B cell (primary cell): ENCODE results near the gene HDAC7. TPM values are rescaled to one million over a fixed set of nuclear protein-coding genes. Genes with fewer than 3 reads are reported as not detected.

ENCODE experiments used
- ATAC-seq: fragments of 200-7000 bp; cut with Tn5 transposase; one replicate; pipeline ENCODE4 v1.10.0; 2021; ENCODE audit warnings: low read depth, mild to moderate bottlenecking, moderate number of reproducible peaks, moderate library complexity
- CTCF ChIA-PET: fragments of 350-600 bp; sonication (Branson Sonifier 250); formaldehyde crosslinking; loops from one replicate; lab custom pipeline; 2021; ENCODE audit warnings: antibody characterized with exemption, inconsistent platforms; lab: Charles Lee
- POLR2A ChIA-PET: fragments of 350-600 bp; sonication (Branson Sonifier 250); formaldehyde crosslinking; loops from one replicate; lab custom pipeline; 2021; ENCODE audit warnings: antibody characterized with exemption; lab: Charles Lee
- DNase-seq: peaks from one replicate; pipeline ENCODE4 v3.0.0; 2013
- H2AFZ ChIP-seq: 2 replicates; pipeline ENCODE4 v1.6.1; 2012; ENCODE audit warnings: mild to moderate bottlenecking, low read depth, low read length; ENCODE audit not compliant: insufficient read depth, poor library complexity, severe bottlenecking
- H3K27ac ChIP-seq, 2 donors: 1 replicate in 1 of 2; 2 replicates in 1 of 2; pipeline ENCODE4 v1.5.1; 2012 to 2013; ENCODE audit warnings: low read length in 2 of 2, mild to moderate bottlenecking in 2 of 2, moderate library complexity in 1 of 2
- H3K27me3 ChIP-seq, 4 experiments: fragments of 200-600 bp in 1 of 4; sonication (generic) in 1 of 4; replicated peaks in 1 of 4; 1 replicate in 2 of 4; 2 replicates in 2 of 4; pipeline versions ENCODE4 v1.6.1 to v1.7.0; 2013 to 2016; ENCODE audit warnings: low read length in 3 of 4, mild to moderate bottlenecking in 2 of 4, mixed read lengths in 1 of 4, moderate library complexity in 1 of 4; ENCODE audit not compliant: insufficient read depth in 4 of 4, control insufficient read depth in 3 of 4; ENCODE audit errors: control extremely low read depth in 1 of 4
- H3K36me3 ChIP-seq, 2 experiments: replicated peaks in 1 of 2; 1 replicate in 1 of 2; 2 replicates in 1 of 2; pipeline versions ENCODE4 v1.6.1 to v1.7.1; 2013; ENCODE audit warnings: low read length in 1 of 2; ENCODE audit not compliant: insufficient read depth in 2 of 2, control insufficient read depth in 1 of 2; ENCODE audit errors: control extremely low read depth in 1 of 2, extremely low read depth in 1 of 2
- H3K4me1 ChIP-seq, 2 donors: fragments of 200-600 bp in 1 of 2; sonication (generic) in 1 of 2; 1 replicate in 1 of 2; 2 replicates in 1 of 2; pipeline versions ENCODE4 v1.5.1 to v1.6.1; 2013 to 2017; ENCODE audit warnings: low read length in 2 of 2; ENCODE audit not compliant: control insufficient read depth in 2 of 2, insufficient read depth in 2 of 2
- H3K4me2 ChIP-seq: replicated peaks from 2 replicates; pipeline ENCODE3; 2012; ENCODE audit warnings: mild to moderate bottlenecking, low read depth, low read length; ENCODE audit not compliant: poor library complexity, severe bottlenecking
- H3K4me3 ChIP-seq, 5 experiments: fragments of 200-600 bp in 1 of 5; sonication (generic) in 1 of 5; 1 replicate in 3 of 5; 2 replicates in 2 of 5; pipeline versions ENCODE4 v1.5.1 to v1.7.0; 2011 to 2016; ENCODE audit warnings: low read length in 4 of 5, mild to moderate bottlenecking in 4 of 5, low read depth in 2 of 5, control low read depth in 1 of 5, moderate library complexity in 1 of 5; ENCODE audit not compliant: insufficient read depth in 1 of 5; ENCODE audit errors: control extremely low read depth in 1 of 5, extremely low read depth in 1 of 5
- H3K79me2 ChIP-seq: fragments of 200-600 bp; sonication (generic); one replicate; pipeline ENCODE4 v1.6.0; 2016; ENCODE audit warnings: low read length; ENCODE audit not compliant: control insufficient read depth, insufficient read depth
- H3K9ac ChIP-seq: fragments of 200-600 bp; sonication (generic); 2 replicates; pipeline ENCODE4 v1.6.1; 2017; ENCODE audit warnings: mild to moderate bottlenecking, low read length, moderate library complexity
- H3K9me3 ChIP-seq, 3 donors: one replicate each; pipeline versions ENCODE4 v1.6.1 to v1.7.1; 2013; ENCODE audit warnings: low read length in 2 of 3; ENCODE audit not compliant: control insufficient read depth in 2 of 3, insufficient read depth in 1 of 3; ENCODE audit errors: control extremely low read depth in 1 of 3
- H4K20me1 ChIP-seq: 2 replicates; pipeline ENCODE4 v1.6.0; 2012; ENCODE audit warnings: mild to moderate bottlenecking, low read length; ENCODE audit not compliant: insufficient read depth, control insufficient read depth, poor library complexity, severe bottlenecking
- H3K27ac Mint-ChIP-seq: one replicate; pipeline ENCODE4 v1.8.0; 2021; ENCODE audit warnings: mixed read lengths
- H3K27me3 Mint-ChIP-seq: one replicate; pipeline ENCODE4 v1.8.0; 2021; ENCODE audit warnings: mixed read lengths
- H3K4me1 Mint-ChIP-seq: one replicate; pipeline ENCODE4 v1.8.0; 2021; ENCODE audit warnings: mixed read lengths
- H3K4me3 Mint-ChIP-seq: one replicate; pipeline ENCODE4 v1.8.0; 2021; ENCODE audit warnings: mixed read lengths
- H3K9me3 Mint-ChIP-seq: one replicate; pipeline ENCODE4 v1.8.0; 2022; ENCODE audit warnings: mixed read lengths; ENCODE audit not compliant: insufficient read depth
- CTCF ChIP-seq: fragments of 200-600 bp; IDR thresholded peaks from one replicate; pipeline ENCODE4 v1.8.0; 2022; ENCODE audit warnings: antibody characterized with exemption, mild to moderate bottlenecking
- EZH2 ChIP-seq: IDR thresholded peaks from 2 replicates; pipeline ENCODE4 v1.6.1; 2012; ENCODE audit warnings: borderline replicate concordance, low read depth, mild to moderate bottlenecking, moderate library complexity, low read length; ENCODE audit not compliant: insufficient read depth, poor library complexity, severe bottlenecking
- WGBS: methylation state at CpG from one replicate; pipeline ENCODE4 v1.1.5; 2013; ENCODE audit warnings: missing lambda C conversion rate; ENCODE audit not compliant: insufficient coverage; 5-methylcytosine and 5-hydroxymethylcytosine counted together
- intact Hi-C: fragments of 100-400 bp; cut with micrococcal nuclease; formaldehyde crosslinking; loops from one replicate; pipeline ENCODE4 v1.10.0; 2022
- polyA plus RNA-seq: library from polyadenylated mRNA; depleted of rRNA; stranded (reverse); fragments of >200 nt; gene quantifications from 2 replicates; pipeline ENCODE4 v1.2.3, GENCODE V29; 2012
- total RNA-seq, 2 donors: library from RNA; stranded (reverse); fragments of 120-200 nt in 1 of 2; gene quantifications; 1 replicate in 1 of 2; 2 replicates in 1 of 2; pipeline versions ENCODE4 v1.2.3 to v1.2.4, GENCODE V29; 2013 to 2022

Gene HDAC7
- total and polyA plus RNA-seq, 2 donors (not counting 1 experiment from before 2014, with no cell fraction given): 87.2 to 178 TPM

- 92% methylated on average over 2 of the region's 5 CpGs for WGBS
These were observed 73.6 kb downstream of the HDAC7 start for GRCh38 chr12:47746073-47746472.

More at GRCh38 chr12:47746073-47746472, 73.6 kb downstream of the HDAC7 start:
- Mint-ChIP-seq H3K9me3 (no peaks in the 10 kb centered on the region), H3K4me3 (no peak overlapping the region), H3K4me1 (peaks cover 54% of the 10 kb centered on the region), H3K27me3 (no peaks in the 10 kb centered on the region), H3K27ac (no peak overlapping the region)
- Histone ChIP-seq H3K27me3 (no peaks in the 10 kb centered on the region), H3K4me2 (peak overlapping the region; percentile 62), H3K9ac (no peak overlapping the region), H3K9me3 (no peaks in the 10 kb centered on the region), H3K4me3 (no peak overlapping the region), H3K27ac (no peak overlapping the region), H3K36me3 (no peaks in the 10 kb centered on the region), H4K20me1 (no peaks in the 10 kb centered on the region), H2AFZ (no peak overlapping the region), H3K79me2 (no peaks in the 10 kb centered on the region), H3K4me1 (peaks cover 26 to 48% of the 10 kb centered on the region in 2 donors)
- POLR2A ChIA-PET: interaction anchor here (1.4 kb wide), 1 partner anchor 12 kb away, joined by 3 read pairs; no protein-coding TSS in a partner anchor
- CTCF ChIA-PET: interaction anchor here (1.4 to 15.0 kb wide), 4 partner anchors 11 to 33 kb away, joined by 4 to 515 read pairs (median 361); partner anchors contain the start of genes RAPGEF3, RPAP3 and SLC48A1
- no peak for TF ChIP-seq EZH2
- TF ChIP-seq CTCF: no peak
- DNase-seq (no peak), ATAC-seq (no peak)
- intact Hi-C loops: no loop called here
